H9 (cell line): ENCODE data around the gene CD46. TPM values are rescaled to one million over a fixed set of nuclear protein-coding genes. Genes with fewer than 3 reads are reported as not detected.
A peak's percentile ranks its signal among the peaks of the same experiment; 100 is the strongest.

Source experiments
- DNase-seq: peaks from one replicate; pipeline ENCODE4 v3.0.0-alpha.2; 2017
- H2AFZ ChIP-seq: one replicate; pipeline ENCODE4 v1.6.1; 2013; ENCODE audit warnings: mild to moderate bottlenecking, low read length, control low read depth, moderate library complexity
- H2AK5ac ChIP-seq: 2 replicates; pipeline ENCODE4 v1.6.1; 2013; ENCODE audit warnings: low read length, control low read depth, mixed read lengths; ENCODE audit not compliant: insufficient read length
- H2BK120ac ChIP-seq: one replicate; pipeline ENCODE4 v1.6.1; 2013; ENCODE audit warnings: low read depth, mild to moderate bottlenecking, low read length, control low read depth, inconsistent platforms; ENCODE audit not compliant: poor library complexity, severe bottlenecking
- H2BK12ac ChIP-seq: 2 replicates; pipeline ENCODE4 v1.6.1; 2013; ENCODE audit warnings: low read length, control low read depth, mixed read lengths, low read depth; ENCODE audit not compliant: insufficient read length
- H2BK15ac ChIP-seq: 2 replicates; pipeline ENCODE4 v1.6.1; 2013; ENCODE audit warnings: low read depth, low read length, control low read depth
- H2BK20ac ChIP-seq: one replicate; pipeline ENCODE4 v1.6.1; 2013; ENCODE audit warnings: low read depth, mild to moderate bottlenecking, low read length, control low read depth, inconsistent platforms; ENCODE audit not compliant: poor library complexity, severe bottlenecking
- H2BK5ac ChIP-seq: 2 replicates; pipeline ENCODE4 v1.6.1; 2013; ENCODE audit warnings: low read length, control low read depth, mixed read lengths; ENCODE audit not compliant: insufficient read length
- H3K14ac ChIP-seq: 2 replicates; pipeline ENCODE4 v1.6.1; 2013; ENCODE audit warnings: low read length, control low read depth; ENCODE audit not compliant: insufficient read depth
- H3K18ac ChIP-seq: 2 replicates; pipeline ENCODE4 v1.6.1; 2013; ENCODE audit warnings: low read depth, mild to moderate bottlenecking, mixed read lengths, low read length, control low read depth; ENCODE audit not compliant: insufficient read length
- H3K23ac ChIP-seq: 2 replicates; pipeline ENCODE4 v1.6.1; 2013; ENCODE audit warnings: low read length, control low read depth, mixed read lengths, low read depth; ENCODE audit not compliant: insufficient read length
- H3K23me2 ChIP-seq: 2 replicates; pipeline ENCODE4 v1.6.1; 2013; ENCODE audit warnings: low read depth, mild to moderate bottlenecking, mixed read lengths, low read length, control low read depth; ENCODE audit not compliant: insufficient read length, poor library complexity, severe bottlenecking
- H3K27ac ChIP-seq: 2 replicates; pipeline ENCODE4 v1.5.1; 2013; ENCODE audit warnings: low read length, control low read depth, mixed read lengths, low read depth; ENCODE audit not compliant: insufficient read length
- H3K27me3 ChIP-seq: 2 replicates; pipeline ENCODE4 v1.6.1; 2013; ENCODE audit warnings: low read length, control low read depth, inconsistent platforms; ENCODE audit not compliant: insufficient read depth
- H3K4ac ChIP-seq: 2 replicates; pipeline ENCODE4 v1.6.1; 2013; ENCODE audit warnings: low read depth, mild to moderate bottlenecking, control low read depth, inconsistent platforms, low read length, moderate library complexity
- H3K4me1 ChIP-seq: 2 replicates; pipeline ENCODE4 v1.6.1; 2013; ENCODE audit warnings: low read length, control low read depth, inconsistent platforms; ENCODE audit not compliant: insufficient read depth
- H3K4me2 ChIP-seq: 2 replicates; pipeline ENCODE4 v1.6.1; 2013; ENCODE audit warnings: low read length, control low read depth, mixed read lengths; ENCODE audit not compliant: insufficient read length, insufficient read depth
- H3K56ac ChIP-seq: 2 replicates; pipeline ENCODE4 v1.6.1; 2013; ENCODE audit warnings: low read depth, mild to moderate bottlenecking, mixed read lengths, low read length, control low read depth; ENCODE audit not compliant: insufficient read length
- H3K79me1 ChIP-seq: 2 replicates; pipeline ENCODE4 v1.6.1; 2013; ENCODE audit warnings: low read depth, mild to moderate bottlenecking, moderate library complexity, low read length, control low read depth, inconsistent platforms; ENCODE audit not compliant: insufficient read depth, poor library complexity, severe bottlenecking
- H3K79me2 ChIP-seq: 2 replicates; pipeline ENCODE4 v1.6.1; 2013; ENCODE audit warnings: low read length, control low read depth, inconsistent platforms; ENCODE audit not compliant: insufficient read depth
- H3K9ac ChIP-seq: 2 replicates; pipeline ENCODE4 v1.6.1; 2013; ENCODE audit warnings: low read length, control low read depth, mixed read lengths; ENCODE audit not compliant: insufficient read length; ENCODE audit errors: extremely low read depth
- H3K9me3 ChIP-seq: one replicate; pipeline ENCODE4 v1.6.1; 2013; ENCODE audit warnings: low read depth, low read length, inconsistent platforms; ENCODE audit not compliant: control insufficient read depth
- H3T11ph ChIP-seq: one replicate; pipeline ENCODE4 v1.6.1; 2013; ENCODE audit warnings: mild to moderate bottlenecking, low read length, control low read depth, inconsistent platforms
- H4K20me1 ChIP-seq: one replicate; pipeline ENCODE4 v1.6.1; 2013; ENCODE audit not compliant: control insufficient read depth, insufficient read length, insufficient read depth
- H4K5ac ChIP-seq: 2 replicates; pipeline ENCODE4 v1.6.1; 2013; ENCODE audit warnings: low read depth, mild to moderate bottlenecking, mixed read lengths, low read length, control low read depth; ENCODE audit not compliant: insufficient read length
- H4K8ac ChIP-seq: replicated peaks from 2 replicates; pipeline ENCODE4 v1.6.1; 2013; ENCODE audit warnings: low read length, control low read depth, mixed read lengths, low read depth; ENCODE audit not compliant: insufficient read length
- H4K91ac ChIP-seq: 2 replicates; pipeline ENCODE4 v1.6.1; 2013; ENCODE audit warnings: low read depth, mild to moderate bottlenecking, moderate library complexity, mixed read lengths, low read length, control low read depth; ENCODE audit not compliant: insufficient read length
- H3K27ac Mint-ChIP-seq, 3 experiments: 2 replicates in 2 of 3; 3 replicates in 1 of 3; pipeline ENCODE4 v1.8.0; 2020 to 2021; ENCODE audit warnings: mixed read lengths in 3 of 3, mild to moderate bottlenecking in 1 of 3, moderate library complexity in 1 of 3
- H3K27me3 Mint-ChIP-seq: 2 replicates; pipeline ENCODE4 v1.8.0; 2021; ENCODE audit warnings: low read depth, mild to moderate bottlenecking, moderate library complexity, mixed read lengths
- H3K36me3 Mint-ChIP-seq, 3 experiments: 2 replicates in 2 of 3; 3 replicates in 1 of 3; pipeline ENCODE4 v1.8.0; 2020 to 2021; ENCODE audit warnings: low read depth in 3 of 3, mixed read lengths in 3 of 3; ENCODE audit not compliant: insufficient read depth in 1 of 3
- H3K4me1 Mint-ChIP-seq, 2 experiments: 2 replicates each; pipeline ENCODE4 v1.8.0; 2020; ENCODE audit warnings: mixed read lengths in 2 of 2
- H3K4me3 Mint-ChIP-seq, 2 experiments: 2 replicates in 1 of 2; 3 replicates in 1 of 2; pipeline ENCODE4 v1.8.0; 2020 to 2021; ENCODE audit warnings: mild to moderate bottlenecking in 2 of 2, mixed read lengths in 2 of 2, moderate library complexity in 1 of 2
- H3K9me3 Mint-ChIP-seq, 2 experiments: 2 replicates in 1 of 2; 3 replicates in 1 of 2; pipeline ENCODE4 v1.8.0; 2020; ENCODE audit warnings: mild to moderate bottlenecking in 2 of 2, mixed read lengths in 2 of 2, moderate library complexity in 1 of 2
- CTCF ChIP-seq: fragments of 200-600 bp; sonication (generic); conservative IDR thresholded peaks from 3 replicates; pipeline ENCODE4 v1.8.0; 2021; ENCODE audit warnings: antibody characterized with exemption, mild to moderate bottlenecking
- WGBS: extraction: QIAGEN DNeasy Blood & Tissue Kit; methylation state at CpG from one replicate; pipeline ENCODE4 v1.1.7; 2013; ENCODE audit warnings: missing lambda C conversion rate, low lambda C conversion rate, mixed read lengths; ENCODE audit not compliant: insufficient read length; ENCODE audit errors: extremely low coverage; 5-methylcytosine and 5-hydroxymethylcytosine counted together
- total RNA-seq: library from RNA; stranded (reverse); gene quantifications from 2 replicates; pipeline ENCODE4 v1.2.1, GENCODE V29; 2021

CD46 gene
- total RNA-seq, 1 experiment from 2014 or later, result 89.2 TPM

GRCh38 chr1:207821464-207822045 is 69.7 kb downstream of the CD46 start:
- DNase-seq, result no peak
- TF ChIP-seq CTCF, result no peak
- Histone ChIP-seq H3K9ac (no peak overlapping the region), H3K79me2 (no peaks in the 10 kb centered on the region), H4K20me1 (no peaks in the 10 kb centered on the region), H3K4me2 (no peak overlapping the region), H4K5ac (no peak overlapping the region), H3K4me1 (no peaks in the 10 kb centered on the region), H2BK12ac (no peak overlapping the region), H2AFZ (no peak overlapping the region), H3K56ac (no peak overlapping the region), H3K27me3 (no peaks in the 10 kb centered on the region), H3K9me3 (no peaks in the 10 kb centered on the region), H3K18ac (no peak overlapping the region), H2AK5ac (no peak overlapping the region), H2BK5ac (no peak overlapping the region), H3K79me1 (no peaks in the 10 kb centered on the region), H2BK20ac (no peak overlapping the region), H3K23ac (no peak overlapping the region), H3T11ph (no peak overlapping the region), H3K14ac (no peak overlapping the region), H4K91ac (no peak overlapping the region), H4K8ac (no peak overlapping the region), H3K23me2 (no peaks in the 10 kb centered on the region), H3K4ac (no peak overlapping the region), H3K27ac (no peak overlapping the region), H2BK15ac (no peak overlapping the region), H2BK120ac (no peak overlapping the region)
- H3K4me1 Mint-ChIP-seq, result peaks cover 27 to 28% of the 10 kb centered on the region in 2 experiments
- no peaks in the 10 kb centered on the region; a peak in 2 of 7 replicates for H3K36me3 Mint-ChIP-seq
- peak overlapping the region in 1 of 3 experiments; percentile 94; a peak in 1 of 7 replicates for H3K27ac Mint-ChIP-seq
- no peaks in the 10 kb centered on the region; the same call in 1 of the 2 replicates for H3K27me3 Mint-ChIP-seq
- H3K9me3 Mint-ChIP-seq, result no peaks in the 10 kb centered on the region
- no CpG with 5 or more reads among the region's 17 CpGs for WGBS
- no peak overlapping the region for H3K4me3 Mint-ChIP-seq
